Right lobe of liver (tissue), 4 donors: ENCODE measurements around the gene MIDN.

Experiments
- CTCF ChIP-seq, 4 donors: fragments of 200-600 bp in 3 of 4; fragments of 450-650 bp in 1 of 4; IDR thresholded peaks; one replicate each; pipeline versions ENCODE4 v1.5.1 to v1.8.0; 2016 to 2022; ENCODE audit warnings: antibody characterized with exemption in 4 of 4, mild to moderate bottlenecking in 2 of 4
- POLR2A ChIP-seq: fragments of 450-650 bp; IDR thresholded peaks from one replicate; pipeline ENCODE4 v1.6.1; 2017; ENCODE audit warnings: antibody characterized with exemption, mild to moderate bottlenecking
- donor health status: DM: no; HTN: no; CAD: no.
- donor health status: DM: no; HTN: no; CAD: no.
- donor health status: DM: no; HTN: yes; CAD: no.

DNA sequence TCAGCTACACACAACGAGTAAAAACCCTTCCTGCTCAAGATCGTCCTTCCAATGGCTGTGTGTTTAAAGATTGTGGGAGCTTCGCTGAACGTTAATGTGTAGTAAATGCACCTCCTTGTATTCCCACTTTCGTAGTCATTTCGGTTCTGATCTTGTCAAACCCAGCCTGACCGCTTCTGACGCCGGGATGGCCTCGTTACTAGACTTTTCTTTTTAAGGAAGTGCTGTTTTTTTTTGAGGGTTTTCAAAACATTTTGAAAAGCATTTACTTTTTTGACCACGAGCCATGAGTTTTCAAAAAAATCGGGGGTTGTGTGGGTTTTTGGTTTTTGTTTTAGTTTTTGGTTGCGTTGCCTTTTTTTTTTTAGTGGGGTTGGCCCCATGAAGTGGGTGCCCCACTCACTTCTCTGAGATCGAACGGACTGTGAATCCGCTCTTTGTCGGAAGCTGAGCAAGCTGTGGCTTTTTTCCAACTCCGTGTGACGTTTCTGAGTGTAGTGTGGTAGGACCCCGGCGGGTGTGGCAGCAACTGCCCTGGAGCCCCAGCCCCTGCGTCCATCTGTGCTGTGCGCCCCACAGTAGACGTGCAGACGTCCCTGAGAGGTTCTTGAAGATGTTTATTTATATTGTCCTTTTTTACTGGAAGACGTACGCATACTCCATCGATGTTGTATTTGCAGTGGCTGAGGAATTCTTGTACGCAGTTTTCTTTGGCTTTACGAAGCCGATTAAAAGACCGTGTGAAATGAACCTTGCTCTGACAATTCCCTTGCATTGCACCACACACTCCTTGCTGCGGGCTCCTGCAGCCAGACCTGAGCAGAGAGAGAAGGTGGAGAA, 24.3 kb downstream of the MIDN start:
- TF ChIP-seq CTCF (IDR thresholded peaks at IDR 0.05) (no peak), POLR2A (no peak)
